OCI-LY1 (cell line): Measurements from ENCODE around the gene TUBAL3.

ENCODE experiments used
- H2AFZ ChIP-seq: fragments of 200-600 bp; sonication (generic), shearing (Covaris generic); 2 replicates; pipeline ENCODE4 v1.6.0; 2014; ENCODE audit warnings: antibody characterized with exemption, mild to moderate bottlenecking, low read length
- H3F3A ChIP-seq: fragments of 200-600 bp; sonication (generic), shearing (Covaris generic); 2 replicates; pipeline ENCODE4 v1.6.0; 2014; ENCODE audit warnings: mild to moderate bottlenecking, antibody characterized with exemption, low read length, moderate library complexity; ENCODE audit not compliant: insufficient read depth
- H3K27ac ChIP-seq: fragments of 200-600 bp; sonication (generic); 2 replicates; pipeline ENCODE4 v1.5.1; 2014; ENCODE audit warnings: low read length, mixed run types, mild to moderate bottlenecking, low read depth; ENCODE audit not compliant: poor library complexity, severe bottlenecking
- H3K27me3 ChIP-seq: fragments of 200-600 bp; sonication (generic); 2 replicates; pipeline ENCODE4 v1.6.0; 2014; ENCODE audit warnings: antibody characterized with exemption, mild to moderate bottlenecking, low read length, moderate library complexity; ENCODE audit not compliant: insufficient read depth
- H3K36me3 ChIP-seq: fragments of 200-600 bp; sonication (generic); 2 replicates; pipeline ENCODE4 v1.6.1; 2014; ENCODE audit warnings: mild to moderate bottlenecking, antibody characterized with exemption, low read length, moderate library complexity, mixed read lengths; ENCODE audit not compliant: insufficient read depth
- H3K4me1 ChIP-seq: fragments of 200-600 bp; sonication (generic); 2 replicates; pipeline ENCODE4 v1.5.1; 2014; ENCODE audit warnings: mild to moderate bottlenecking, low read length, moderate library complexity; ENCODE audit not compliant: insufficient read depth, severe bottlenecking
- H3K4me2 ChIP-seq: fragments of 200-600 bp; sonication (generic), shearing (Covaris generic); 2 replicates; pipeline ENCODE4 v1.6.1; 2014; ENCODE audit warnings: low read length
- H3K4me3 ChIP-seq: fragments of 200-600 bp; sonication (generic); 2 replicates; pipeline ENCODE4 v1.5.1; 2014; ENCODE audit warnings: low read length, low read depth, mild to moderate bottlenecking, mixed read lengths; ENCODE audit not compliant: poor library complexity, severe bottlenecking
- H3K79me2 ChIP-seq: fragments of 200-600 bp; shearing (Covaris generic); 2 replicates; pipeline ENCODE4 v1.6.1; 2016; ENCODE audit warnings: mixed run types, low read length, mixed read lengths; ENCODE audit not compliant: insufficient read depth
- H3K9ac ChIP-seq: fragments of 200-600 bp; sonication (generic), shearing (Covaris generic); 2 replicates; pipeline ENCODE4 v1.6.1; 2014; ENCODE audit warnings: mild to moderate bottlenecking, low read length, mixed read lengths
- H3K9me2 ChIP-seq: fragments of 200-600 bp; sonication (generic), shearing (Covaris generic); 2 replicates; pipeline ENCODE4 v1.6.1; 2014; ENCODE audit warnings: low read depth, mild to moderate bottlenecking, low read length, mixed read lengths
- H3K9me3 ChIP-seq: fragments of 200-600 bp; shearing (Covaris generic); 2 replicates; pipeline ENCODE4 v1.6.1; 2014; ENCODE audit warnings: low read length, mixed read lengths
- H4K20me1 ChIP-seq: fragments of 200-600 bp; sonication (generic), shearing (Covaris generic); 2 replicates; pipeline ENCODE4 v1.6.0; 2016; ENCODE audit warnings: mild to moderate bottlenecking, low read length; ENCODE audit not compliant: insufficient read depth
- CTCF ChIP-seq: fragments of 200-600 bp; sonication (generic), shearing (Covaris generic); IDR thresholded peaks from 2 replicates; pipeline ENCODE4 v1.5.1; 2017; ENCODE audit warnings: mild to moderate bottlenecking, antibody characterized with exemption, low read length, moderate library complexity, mixed read lengths
- EZH2 ChIP-seq: fragments of 200-600 bp; sonication (generic), shearing (Covaris generic); IDR thresholded peaks from 2 replicates; pipeline ENCODE4 v1.8.0; 2017; ENCODE audit warnings: borderline replicate concordance, mixed run types, mild to moderate bottlenecking, antibody characterized with exemption, low read length, moderate library complexity, mixed read lengths

Gene TUBAL3

GRCh38 chr10:5428133-5428532, 23.5 kb upstream of the TUBAL3 start:
- no peaks in the 10 kb centered on the region for H3F3A ChIP-seq

GRCh38 chr10:5424751-5425150, 20.1 kb upstream of the TUBAL3 start:
- H3K9ac ChIP-seq: no peak overlapping the region
- H3K79me2 ChIP-seq: peaks cover 45% of the 10 kb centered on the region
- peaks cover 13% of the 10 kb centered on the region; the same call in 1 of the 2 replicates for H3K36me3 ChIP-seq
- no peak overlapping the region for H3K4me3 ChIP-seq
- peaks cover 4% of the 10 kb centered on the region for H3K4me1 ChIP-seq
- H3F3A ChIP-seq: no peaks in the 10 kb centered on the region
- TF ChIP-seq CTCF: no peak
- no peak for TF ChIP-seq EZH2
- H3K9me3 ChIP-seq: no peaks in the 10 kb centered on the region
- no peak overlapping the region for H2AFZ ChIP-seq
- H3K9me2 ChIP-seq: no peaks in the 10 kb centered on the region
- no peaks in the 10 kb centered on the region for H4K20me1 ChIP-seq
- no peak overlapping the region for H3K4me2 ChIP-seq
- H3K27me3 ChIP-seq: no peaks in the 10 kb centered on the region
- no peak overlapping the region for H3K27ac ChIP-seq

More at GRCh38 chr10:5428133-5428532, 23.5 kb upstream of the TUBAL3 start:
- no peak overlapping the region for H3K27ac ChIP-seq
- H3K36me3 ChIP-seq: peaks cover 28% of the 10 kb centered on the region
- H3K27me3 ChIP-seq: no peaks in the 10 kb centered on the region
- H3K4me3 ChIP-seq: no peak overlapping the region
- no peaks in the 10 kb centered on the region for H4K20me1 ChIP-seq
- no peak overlapping the region for H2AFZ ChIP-seq
- no peaks in the 10 kb centered on the region for H3K9me2 ChIP-seq
- H3K4me1 ChIP-seq: peaks cover 4% of the 10 kb centered on the region
- H3K4me2 ChIP-seq: no peak overlapping the region
- H3K79me2 ChIP-seq: peaks cover 15% of the 10 kb centered on the region
- H3K9ac ChIP-seq: no peak overlapping the region
- H3K9me3 ChIP-seq: no peaks in the 10 kb centered on the region
- TF ChIP-seq CTCF: no peak
- TF ChIP-seq EZH2: no peak

- no peaks in the 10 kb centered on the region for H3K27me3 ChIP-seq
- H3K27ac ChIP-seq: no peak overlapping the region
- no peaks in the 10 kb centered on the region for H3F3A ChIP-seq
- peaks cover 4% of the 10 kb centered on the region for H3K4me1 ChIP-seq
- H2AFZ ChIP-seq: no peak overlapping the region
- H3K9me3 ChIP-seq: peaks cover 8% of the 10 kb centered on the region
- H3K9ac ChIP-seq: no peak overlapping the region
- H3K4me3 ChIP-seq: no peak overlapping the region
- H3K4me2 ChIP-seq: no peak overlapping the region
- no peak for TF ChIP-seq EZH2
- no peak for TF ChIP-seq CTCF
- 0 out of 2 replicates have a peak, but pooled peaks cover 6% of the 10 kb centered on the region for H3K36me3 ChIP-seq
- H3K9me2 ChIP-seq: no peaks in the 10 kb centered on the region
- H3K79me2 ChIP-seq: peaks cover 55% of the 10 kb centered on the region
- H4K20me1 ChIP-seq: no peaks in the 10 kb centered on the region
Observed at GRCh38 chr10:5423771-5424170, 19.1 kb upstream of the TUBAL3 start.
